HG03457 (cell line): Measurements from ENCODE around the gene ZBTB18.

Experiments
- ATAC-seq: cut with Tn5 transposase; IDR thresholded peaks from one replicate; pipeline ENCODE4 v1.9.1; 2021; ENCODE audit warnings: moderate number of reproducible peaks; ENCODE audit not compliant: unreplicated experiment

The ZBTB18 gene

GRCh38 chr1:244060686-244061085 is 9.6 kb downstream of the ZBTB18 start:
- ATAC-seq = no peak

- no peak for ATAC-seq
These were observed 11.2 kb downstream of the ZBTB18 start for GRCh38 chr1:244062156-244062725.

- ATAC-seq = no peak
These were observed 12.4 kb downstream of the ZBTB18 start for GRCh38 chr1:244063498-244063897.

GRCh38 chr1:244064621-244065020 is 13.5 kb downstream of the ZBTB18 start:
- no peak for ATAC-seq

GRCh38 chr1:244065063-244065793 is 14.1 kb downstream of the ZBTB18 start:
- no peak for ATAC-seq

GRCh38 chr1:244065960-244066388 is 14.9 kb downstream of the ZBTB18 start:
- no peak for ATAC-seq

GRCh38 chr1:244066954-244067716 is 16.1 kb downstream of the ZBTB18 start:
- ATAC-seq = no peak

GRCh38 chr1:244067893-244068292 is 16.8 kb downstream of the ZBTB18 start:
- no peak for ATAC-seq

- no peak for ATAC-seq
These were observed 17.5 kb downstream of the ZBTB18 start for GRCh38 chr1:244068567-244068966.

- ATAC-seq = no peak
These were observed 18.3 kb downstream of the ZBTB18 start for GRCh38 chr1:244069326-244069898.

- no peak for ATAC-seq
These were observed 23.6 kb downstream of the ZBTB18 start for GRCh38 chr1:244074559-244075171.

GRCh38 chr1:244075247-244075722 is 24.2 kb downstream of the ZBTB18 start:
- no peak for ATAC-seq

- no peak for ATAC-seq
These were observed 25.7 kb downstream of the ZBTB18 start for GRCh38 chr1:244076740-244077139.

GRCh38 chr1:244077473-244078220 is 26.6 kb downstream of the ZBTB18 start:
- no peak for ATAC-seq

- ATAC-seq = no peak
These were observed 29.4 kb downstream of the ZBTB18 start for GRCh38 chr1:244080343-244080929.

GRCh38 chr1:244082969-244083368 is 31.9 kb downstream of the ZBTB18 start:
- no peak for ATAC-seq

- no peak for ATAC-seq
These were observed 32.4 kb downstream of the ZBTB18 start for GRCh38 chr1:244083383-244083943.

- no peak for ATAC-seq
These were observed 33.7 kb downstream of the ZBTB18 start for GRCh38 chr1:244084763-244085162.

GRCh38 chr1:244085891-244086290 is 34.8 kb downstream of the ZBTB18 start:
- ATAC-seq = no peak
